Endodermal cell (in vitro differentiated cells): ENCODE results near the gene MAPK14. TPM values are rescaled to one million over a fixed set of nuclear protein-coding genes. Genes with fewer than 3 reads are reported as not detected.

ENCODE experiments used
- DNase-seq: peaks from one replicate; pipeline ENCODE4 v3.0.0-alpha.2; 2017
- H3K27ac ChIP-seq: 2 replicates; pipeline ENCODE4 v1.5.1; 2013; ENCODE audit warnings: mild to moderate bottlenecking, low read depth, low read length, moderate library complexity
- H3K27me3 ChIP-seq: 2 replicates; pipeline ENCODE4 v1.6.1; 2013; ENCODE audit warnings: mild to moderate bottlenecking, low read length, moderate library complexity; ENCODE audit not compliant: insufficient read depth, control insufficient read depth, poor library complexity, severe bottlenecking
- H3K36me3 ChIP-seq: 2 replicates; pipeline ENCODE4 v1.7.0; 2013; ENCODE audit warnings: mild to moderate bottlenecking, low read length, moderate library complexity; ENCODE audit not compliant: control insufficient read depth, insufficient read depth
- H3K4me1 ChIP-seq: one replicate; pipeline ENCODE4 v1.7.0; 2013; ENCODE audit warnings: low read length; ENCODE audit not compliant: control insufficient read depth, insufficient read depth
- H3K4me3 ChIP-seq: 2 replicates; pipeline ENCODE4 v1.5.1; 2013; ENCODE audit warnings: mild to moderate bottlenecking, low read length, moderate library complexity
- H3K9ac ChIP-seq: 2 replicates; pipeline ENCODE4 v1.6.1; 2013; ENCODE audit warnings: mild to moderate bottlenecking, low read length, moderate library complexity; ENCODE audit not compliant: poor library complexity, severe bottlenecking; ENCODE audit errors: extremely low read depth
- H3K9me3 ChIP-seq: 2 replicates; pipeline ENCODE4 v1.6.1; 2013; ENCODE audit warnings: mild to moderate bottlenecking, low read length, moderate library complexity; ENCODE audit not compliant: control insufficient read depth
- H3K27ac Mint-ChIP-seq: 2 replicates; pipeline ENCODE4 v1.8.0; 2020; ENCODE audit warnings: mixed read lengths
- H3K27me3 Mint-ChIP-seq: 2 replicates; pipeline ENCODE4 v1.8.0; 2021; ENCODE audit warnings: mild to moderate bottlenecking, mixed read lengths; ENCODE audit not compliant: insufficient read depth
- H3K36me3 Mint-ChIP-seq: 2 replicates; pipeline ENCODE4 v1.8.0; 2020; ENCODE audit warnings: low read depth, mixed read lengths
- H3K4me1 Mint-ChIP-seq: 2 replicates; pipeline ENCODE4 v1.8.0; 2020; ENCODE audit warnings: mixed read lengths
- H3K4me3 Mint-ChIP-seq: 2 replicates; pipeline ENCODE4 v1.8.0; 2020; ENCODE audit warnings: mild to moderate bottlenecking, moderate library complexity, mixed read lengths
- H3K9me3 Mint-ChIP-seq: 2 replicates; pipeline ENCODE4 v1.8.0; 2020; ENCODE audit warnings: mild to moderate bottlenecking, mixed read lengths
- whole genome bisulfite sequencing, 2 experiments: methylation state at CpG; one replicate each; pipeline versions ENCODE4 v1.1.5 to v1.1.7; 2013; ENCODE audit warnings: missing lambda C conversion rate in 2 of 2, mixed read lengths in 1 of 2; ENCODE audit not compliant: insufficient coverage in 1 of 2, insufficient read length in 1 of 2; 5-methylcytosine and 5-hydroxymethylcytosine counted together
- total RNA-seq, 2 donors: library from RNA; stranded (reverse); fragmentation: NEBNext Ultra II Directional in 1 of 2; extraction: Animal tissue kit (Norgen Biotek cat#: 25700) in 1 of 2; gene quantifications; 2 replicates in 1 of 2; 3 replicates in 1 of 2; pipeline ENCODE4 v1.2.1, GENCODE V29; 2021
- TF ChIP-seq, protein P1 (sequence below): fragments of 200-600 bp; sonication (generic); conservative IDR thresholded peaks from 2 replicates; pipeline ENCODE4 v1.5.0; 2021; ENCODE audit warnings: antibody characterized with exemption, mild to moderate bottlenecking

MAPK14 gene
- total RNA-seq, 2 donors from 2014 or later: 36.4 to 40.6 TPM

DNA sequence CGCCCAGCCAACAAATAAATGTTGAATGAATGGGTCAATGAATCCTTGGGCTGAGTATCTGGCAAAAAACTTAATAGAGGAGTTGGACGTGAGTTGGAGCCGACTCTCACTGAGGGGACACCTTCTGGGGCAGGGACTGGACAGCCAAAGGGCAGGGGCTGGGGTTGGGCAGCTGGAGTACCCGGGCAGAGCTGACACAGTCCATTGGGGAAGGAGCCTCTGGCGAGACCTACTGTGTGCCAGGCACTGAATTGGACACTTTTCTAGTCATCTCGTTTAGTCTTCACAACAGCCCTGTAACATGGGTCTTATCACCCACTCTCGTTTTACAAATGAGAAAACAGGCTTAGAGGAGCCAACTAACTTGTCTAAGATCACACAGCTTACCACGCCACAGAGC is 98.0 kb downstream of the MAPK14 start:
- peaks cover 19% of the 10 kb centered on the region for H3K27me3 Mint-ChIP-seq
- Histone ChIP-seq H3K27me3 (peaks cover 17% of the 10 kb centered on the region), H3K4me3 (no peak overlapping the region), H3K36me3 (no peaks in the 10 kb centered on the region), H3K4me1 (no peaks in the 10 kb centered on the region), H3K27ac (no peak overlapping the region), H3K9me3 (no peaks in the 10 kb centered on the region), H3K9ac (no peak overlapping the region)
- WGBS, 2 experiments: 94 to 96% methylated on average over 8 of the region's 8 CpGs
- no peaks in the 10 kb centered on the region for H3K9me3 Mint-ChIP-seq
- peaks cover 11% of the 10 kb centered on the region for H3K4me1 Mint-ChIP-seq
- no peak overlapping the region for H3K27ac Mint-ChIP-seq
- H3K36me3 Mint-ChIP-seq: no peaks in the 10 kb centered on the region
- TF ChIP-seq, protein P1, sequence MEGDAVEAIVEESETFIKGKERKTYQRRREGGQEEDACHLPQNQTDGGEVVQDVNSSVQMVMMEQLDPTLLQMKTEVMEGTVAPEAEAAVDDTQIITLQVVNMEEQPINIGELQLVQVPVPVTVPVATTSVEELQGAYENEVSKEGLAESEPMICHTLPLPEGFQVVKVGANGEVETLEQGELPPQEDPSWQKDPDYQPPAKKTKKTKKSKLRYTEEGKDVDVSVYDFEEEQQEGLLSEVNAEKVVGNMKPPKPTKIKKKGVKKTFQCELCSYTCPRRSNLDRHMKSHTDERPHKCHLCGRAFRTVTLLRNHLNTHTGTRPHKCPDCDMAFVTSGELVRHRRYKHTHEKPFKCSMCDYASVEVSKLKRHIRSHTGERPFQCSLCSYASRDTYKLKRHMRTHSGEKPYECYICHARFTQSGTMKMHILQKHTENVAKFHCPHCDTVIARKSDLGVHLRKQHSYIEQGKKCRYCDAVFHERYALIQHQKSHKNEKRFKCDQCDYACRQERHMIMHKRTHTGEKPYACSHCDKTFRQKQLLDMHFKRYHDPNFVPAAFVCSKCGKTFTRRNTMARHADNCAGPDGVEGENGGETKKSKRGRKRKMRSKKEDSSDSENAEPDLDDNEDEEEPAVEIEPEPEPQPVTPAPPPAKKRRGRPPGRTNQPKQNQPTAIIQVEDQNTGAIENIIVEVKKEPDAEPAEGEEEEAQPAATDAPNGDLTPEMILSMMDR: no peak
- no peak overlapping the region for H3K4me3 Mint-ChIP-seq
- no peak for DNase-seq

DNA sequence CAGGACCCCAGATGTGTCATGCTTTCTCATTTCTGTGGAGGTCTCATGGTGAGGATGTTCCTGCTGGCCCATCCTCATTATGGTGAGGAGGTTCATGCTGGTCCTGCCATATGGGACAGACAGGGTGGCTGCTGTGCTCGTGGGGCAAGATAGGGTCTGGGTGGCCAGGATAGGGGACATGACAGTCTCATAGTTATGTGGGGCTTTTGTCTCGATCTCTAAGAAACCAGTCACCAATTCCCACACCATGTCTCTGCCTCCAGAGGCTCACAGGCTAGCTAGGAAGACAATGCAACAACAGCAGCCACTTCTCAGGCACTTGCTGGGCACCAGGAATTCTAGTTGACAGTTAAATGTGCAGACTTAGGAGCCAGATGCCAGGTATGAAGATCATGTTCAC is 98.5 kb downstream of the MAPK14 start:
- no peak overlapping the region for H3K27ac Mint-ChIP-seq
- no peak overlapping the region for H3K9ac ChIP-seq
- H3K27me3 Mint-ChIP-seq: peaks cover 19% of the 10 kb centered on the region
- H3K36me3 ChIP-seq: no peaks in the 10 kb centered on the region
- TF ChIP-seq, protein P1: no peak
- WGBS, 2 experiments: 96% methylated on average over 2 of the region's 2 CpGs; no CpG with 5 or more reads in 1 of the 2 experiments
- no peaks in the 10 kb centered on the region for H3K9me3 Mint-ChIP-seq
- H3K27ac ChIP-seq: no peak overlapping the region
- peaks cover 17% of the 10 kb centered on the region for H3K27me3 ChIP-seq
- no peaks in the 10 kb centered on the region for H3K9me3 ChIP-seq
- DNase-seq: no peak
- peaks cover 6% of the 10 kb centered on the region for H3K4me1 Mint-ChIP-seq
- no peaks in the 10 kb centered on the region for H3K36me3 Mint-ChIP-seq
- H3K4me3 ChIP-seq: no peak overlapping the region
- H3K4me3 Mint-ChIP-seq: no peak overlapping the region
- H3K4me1 ChIP-seq: peaks cover 2% of the 10 kb centered on the region

DNA sequence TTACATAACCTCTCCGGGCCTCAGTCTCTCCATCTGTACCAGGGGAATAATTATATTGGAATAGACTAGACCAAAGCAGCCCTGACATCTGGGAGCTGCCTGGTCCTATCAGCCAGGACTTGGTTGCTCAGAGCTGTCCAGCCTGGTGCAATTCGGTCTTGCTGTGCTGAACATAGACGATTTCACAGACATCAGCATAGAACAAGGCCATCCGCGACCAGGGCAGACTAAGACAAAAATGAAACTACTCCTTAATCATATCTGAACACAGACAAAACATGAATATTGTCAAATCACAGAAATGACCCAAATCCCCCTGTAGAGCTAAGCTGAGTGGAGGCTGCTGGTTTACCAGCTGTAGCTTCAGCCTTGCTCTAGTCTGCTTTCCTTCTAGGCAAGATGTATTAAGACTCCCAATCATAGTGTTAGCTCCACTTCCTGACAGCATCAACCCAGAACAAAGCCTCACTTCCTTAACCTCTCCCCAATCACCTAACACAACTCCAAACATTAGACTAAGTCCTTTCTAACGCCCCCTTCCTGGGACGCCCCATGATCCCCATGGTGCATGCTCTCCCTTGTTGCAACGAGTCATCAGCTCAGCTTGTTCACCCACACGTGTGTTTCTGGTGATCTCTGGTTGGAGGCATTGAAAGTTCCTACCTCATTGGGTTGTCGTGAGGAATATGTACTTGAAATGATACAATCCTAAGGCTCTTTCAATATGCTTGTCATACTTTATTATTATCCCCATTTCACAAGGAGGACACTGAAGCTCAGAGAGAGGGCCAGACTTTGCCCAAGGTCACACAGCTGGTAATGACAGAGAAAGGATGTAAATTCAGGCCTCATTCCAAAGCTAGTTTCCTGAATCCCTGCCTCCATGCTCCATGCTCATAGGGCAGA is 99.2 kb downstream of the MAPK14 start:
- peaks cover 19% of the 10 kb centered on the region for H3K27me3 Mint-ChIP-seq
- no peak for DNase-seq
- Histone ChIP-seq H3K9ac (no peak overlapping the region), H3K36me3 (no peaks in the 10 kb centered on the region), H3K27me3 (peaks cover 17% of the 10 kb centered on the region), H3K27ac (no peak overlapping the region), H3K4me3 (no peak overlapping the region), H3K9me3 (no peaks in the 10 kb centered on the region), H3K4me1 (peaks cover 9% of the 10 kb centered on the region)
- H3K9me3 Mint-ChIP-seq: no peaks in the 10 kb centered on the region
- H3K4me3 Mint-ChIP-seq: no peak overlapping the region
- H3K4me1 Mint-ChIP-seq: peaks cover 9% of the 10 kb centered on the region
- H3K27ac Mint-ChIP-seq: no peak overlapping the region
- no peaks in the 10 kb centered on the region for H3K36me3 Mint-ChIP-seq
- WGBS, 2 experiments: 87 to 89% methylated on average over 4 to 10 of the region's 10 CpGs
- TF ChIP-seq, protein P1: no peak
